ENCODE measurements around the gene FRAT1.

Gene FRAT1

GRCh38 chr10:97365761-97366351 is 46.8 kb downstream of the FRAT1 start:
- Histone ChIP-seq H3K36me3 (ENCODE audit: control insufficient read depth in 4 of 4, insufficient read depth in 4 of 4, low read length in 3 of 4) (peaks cover 4 to 77% (median 48%) of the 10 kb centered on the region in 4 experiments), H3K27ac (ENCODE audit: insufficient read depth in 1 of 2, low read depth in 1 of 2, low read length in 2 of 2, poor library complexity in 1 of 2, severe bottlenecking in 2 of 2) (no peak overlapping the region), H3K27me3 (replicated peaks in 2 of 5; ENCODE audit: control insufficient read depth in 4 of 5, insufficient read depth in 5 of 5, low read length in 4 of 5) (no peaks in the 10 kb centered on the region), H3K4me3 (ENCODE audit: control insufficient read depth in 1 of 7, extremely low read depth in 1 of 7, insufficient read depth in 4 of 7, low read depth in 2 of 7, low read length in 6 of 7) (peak overlapping the region in 3 of 7 experiments; percentile 14 to 28 (median 15)), H3K4me1 (ENCODE audit: control extremely low read depth in 1 of 4, control insufficient read depth in 4 of 4, insufficient read depth in 4 of 4, low read length in 3 of 4) (peaks cover 5 to 31% (median 23%) of the 10 kb centered on the region in 4 experiments), H3K9me3 (ENCODE audit: control extremely low read depth in 1 of 5, control insufficient read depth in 4 of 5, insufficient read depth in 2 of 5, low read depth in 1 of 5, low read length in 4 of 5) (no peaks in the 10 kb centered on the region)
- ChIA-PET POLR2A (no interaction called here), CTCF (interaction anchor here (0.7 to 2.9 kb wide), 6 partner anchors 10 to 284 kb away, joined by 3 to 13 read pairs (median 4); no protein-coding TSS in a partner anchor)
- 29% methylated on average over 11 of the region's 19 CpGs for WGBS (ENCODE audit: insufficient coverage)
- DNase-seq = peak; percentile 68 to 85 (median 85)

DNA sequence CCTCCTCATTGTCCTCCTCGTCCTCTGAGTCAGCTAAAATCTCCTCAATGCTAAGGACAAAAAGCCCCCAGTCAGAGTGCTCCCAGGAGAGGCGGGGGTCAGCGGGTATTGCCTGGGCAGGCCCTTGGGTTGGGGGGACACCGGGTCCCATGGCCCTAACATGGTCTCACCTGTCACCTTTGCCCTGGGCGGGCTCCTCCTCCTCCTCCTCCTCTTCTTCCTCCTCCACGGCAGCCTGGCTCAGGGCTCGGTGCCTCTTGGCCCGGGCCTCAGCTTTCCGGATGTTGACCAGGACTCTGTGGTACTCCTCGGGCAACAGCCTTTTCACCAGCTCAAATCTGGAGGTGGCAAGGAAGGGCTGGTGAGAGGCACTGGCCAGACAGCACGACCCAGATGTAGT is 47.5 kb downstream of the FRAT1 start:
- Histone ChIP-seq H3K27me3 (replicated peaks in 2 of 5; ENCODE audit: control insufficient read depth in 4 of 5, insufficient read depth in 5 of 5, low read length in 4 of 5) (no peaks in the 10 kb centered on the region), H3K9me3 (ENCODE audit: control extremely low read depth in 1 of 5, control insufficient read depth in 4 of 5, insufficient read depth in 2 of 5, low read depth in 1 of 5, low read length in 4 of 5) (no peaks in the 10 kb centered on the region), H3K27ac (ENCODE audit: insufficient read depth in 1 of 2, low read depth in 1 of 2, low read length in 2 of 2, poor library complexity in 1 of 2, severe bottlenecking in 2 of 2) (no peak overlapping the region), H3K4me3 (ENCODE audit: control insufficient read depth in 1 of 7, extremely low read depth in 1 of 7, insufficient read depth in 4 of 7, low read depth in 2 of 7, low read length in 6 of 7) (no peak overlapping the region), H3K36me3 (ENCODE audit: control insufficient read depth in 4 of 4, insufficient read depth in 4 of 4, low read length in 3 of 4) (peaks cover 4 to 77% (median 48%) of the 10 kb centered on the region in 4 experiments), H3K4me1 (ENCODE audit: control extremely low read depth in 1 of 4, control insufficient read depth in 4 of 4, insufficient read depth in 4 of 4, low read length in 3 of 4) (peaks cover 5 to 31% (median 23%) of the 10 kb centered on the region in 4 experiments)
- DNase-seq = no peak
- ChIA-PET POLR2A (no interaction called here), CTCF (interaction anchor here (1.2 to 2.9 kb wide), 4 partner anchors 11 to 33 kb away, joined by 3 to 13 read pairs (median 5); no protein-coding TSS in a partner anchor)
- 99% methylated on average over 7 of the region's 11 CpGs for WGBS (ENCODE audit: insufficient coverage)

GRCh38 chr10:97367126-97367649 is 48.1 kb downstream of the FRAT1 start:
- Histone ChIP-seq H3K4me3 (ENCODE audit: control insufficient read depth in 1 of 7, extremely low read depth in 1 of 7, insufficient read depth in 4 of 7, low read depth in 2 of 7, low read length in 6 of 7) (no peak overlapping the region), H3K4me1 (ENCODE audit: control extremely low read depth in 1 of 4, control insufficient read depth in 4 of 4, insufficient read depth in 4 of 4, low read length in 3 of 4) (peaks cover 5 to 31% (median 23%) of the 10 kb centered on the region in 4 experiments), H3K36me3 (ENCODE audit: control insufficient read depth in 4 of 4, insufficient read depth in 4 of 4, low read length in 3 of 4) (peaks cover 8 to 80% (median 53%) of the 10 kb centered on the region in 4 experiments), H3K27me3 (replicated peaks in 2 of 5; ENCODE audit: control insufficient read depth in 4 of 5, insufficient read depth in 5 of 5, low read length in 4 of 5) (no peaks in the 10 kb centered on the region), H3K27ac (ENCODE audit: insufficient read depth in 1 of 2, low read depth in 1 of 2, low read length in 2 of 2, poor library complexity in 1 of 2, severe bottlenecking in 2 of 2) (no peak overlapping the region), H3K9me3 (ENCODE audit: control extremely low read depth in 1 of 5, control insufficient read depth in 4 of 5, insufficient read depth in 2 of 5, low read depth in 1 of 5, low read length in 4 of 5) (no peaks in the 10 kb centered on the region)
- DNase-seq = no peak
- WGBS (ENCODE audit: insufficient coverage) = 98% methylated on average over 10 of the region's 12 CpGs
- CTCF ChIA-PET = interaction anchor here (1.2 to 2.9 kb wide), 4 partner anchors 10 to 34 kb away, joined by 3 to 13 read pairs (median 4); no protein-coding TSS in a partner anchor
- POLR2A ChIA-PET = no interaction called here
